Vagina (tissue), 2 donors: ENCODE data around the gene PHLDB2.

Experiments
- POLR2A ChIP-seq, 2 donors: fragments of 450-650 bp; IDR thresholded peaks; one replicate each; pipeline ENCODE4 v1.6.1; 2017; ENCODE audit warnings: antibody characterized with exemption in 2 of 2, mild to moderate bottlenecking in 2 of 2, moderate library complexity in 2 of 2
- POLR2AphosphoS5 ChIP-seq, 2 donors: sonication (generic); formaldehyde crosslinking; IDR thresholded peaks; one replicate each; pipeline ENCODE4 v1.9.0; 2017; ENCODE audit warnings: antibody characterized with exemption in 2 of 2, mild to moderate bottlenecking in 2 of 2, low read depth in 1 of 2; ENCODE audit not compliant: insufficient read depth in 1 of 2
- TF ChIP-seq, protein P1 (sequence below), 3 experiments: fragments of 450-650 bp in 2 of 3; fragments of 200-600 bp in 1 of 3; sonication (generic) in 1 of 3; IDR thresholded peaks; one replicate each; pipeline ENCODE4 v1.5.1; 2017 to 2019; ENCODE audit warnings: antibody characterized with exemption in 3 of 3, mild to moderate bottlenecking in 2 of 3, moderate library complexity in 2 of 3

DNA sequence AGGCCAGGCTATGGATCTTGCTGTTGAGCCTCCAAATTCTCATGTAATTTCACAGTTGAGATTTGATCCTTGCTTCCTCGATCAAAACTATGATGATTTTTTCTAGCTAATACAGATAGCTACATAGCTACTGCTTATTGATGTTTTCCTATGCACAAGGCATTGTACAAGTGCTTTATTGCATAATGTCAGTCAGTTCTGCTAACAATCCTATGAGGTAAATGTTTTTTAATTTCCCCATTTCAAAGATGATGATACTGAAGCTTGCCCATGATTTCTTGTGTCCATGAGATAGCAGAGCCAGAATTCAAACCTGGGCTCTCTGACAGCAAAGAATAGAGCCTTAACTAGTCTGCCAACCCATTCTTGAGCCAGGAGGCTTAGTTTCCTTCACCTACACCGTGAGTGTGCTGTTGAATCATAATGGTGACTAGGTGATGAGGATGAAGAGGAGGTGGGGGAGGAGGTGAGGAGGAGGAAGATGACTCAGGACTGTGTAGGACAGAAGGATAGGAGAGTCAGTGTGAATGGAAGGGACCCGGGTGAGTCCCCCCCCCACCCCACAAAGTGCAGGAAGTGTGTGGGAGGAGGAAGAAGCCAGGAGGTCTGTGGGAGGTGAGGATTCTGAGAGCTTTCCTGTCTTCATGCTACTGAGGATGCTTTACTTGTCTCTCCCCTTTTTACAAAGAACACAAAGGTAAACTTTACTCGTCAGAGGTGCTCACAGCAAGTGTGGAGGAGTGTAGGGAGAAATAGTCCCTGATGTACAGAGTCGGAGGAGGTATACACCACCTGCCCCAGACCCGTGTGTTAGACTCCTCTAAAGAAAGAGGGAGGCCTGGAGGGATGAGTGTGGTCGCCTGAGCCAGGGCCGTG is 143.3 kb downstream of the PHLDB2 start:
- TF ChIP-seq, protein P1, sequence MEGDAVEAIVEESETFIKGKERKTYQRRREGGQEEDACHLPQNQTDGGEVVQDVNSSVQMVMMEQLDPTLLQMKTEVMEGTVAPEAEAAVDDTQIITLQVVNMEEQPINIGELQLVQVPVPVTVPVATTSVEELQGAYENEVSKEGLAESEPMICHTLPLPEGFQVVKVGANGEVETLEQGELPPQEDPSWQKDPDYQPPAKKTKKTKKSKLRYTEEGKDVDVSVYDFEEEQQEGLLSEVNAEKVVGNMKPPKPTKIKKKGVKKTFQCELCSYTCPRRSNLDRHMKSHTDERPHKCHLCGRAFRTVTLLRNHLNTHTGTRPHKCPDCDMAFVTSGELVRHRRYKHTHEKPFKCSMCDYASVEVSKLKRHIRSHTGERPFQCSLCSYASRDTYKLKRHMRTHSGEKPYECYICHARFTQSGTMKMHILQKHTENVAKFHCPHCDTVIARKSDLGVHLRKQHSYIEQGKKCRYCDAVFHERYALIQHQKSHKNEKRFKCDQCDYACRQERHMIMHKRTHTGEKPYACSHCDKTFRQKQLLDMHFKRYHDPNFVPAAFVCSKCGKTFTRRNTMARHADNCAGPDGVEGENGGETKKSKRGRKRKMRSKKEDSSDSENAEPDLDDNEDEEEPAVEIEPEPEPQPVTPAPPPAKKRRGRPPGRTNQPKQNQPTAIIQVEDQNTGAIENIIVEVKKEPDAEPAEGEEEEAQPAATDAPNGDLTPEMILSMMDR (IDR thresholded peaks at IDR 0.05) = no peak
- TF ChIP-seq POLR2A (IDR thresholded peaks at IDR 0.05) (no peak), POLR2AphosphoS5 (IDR thresholded peaks at IDR 0.05; ENCODE audit: insufficient read depth in 1 of 2, low read depth in 1 of 2) (no peak)
